ENCODE data around the gene PBXIP1. TPM values are rescaled to one million over a fixed set of nuclear protein-coding genes. Genes with fewer than 3 reads are reported as not detected.

Gene PBXIP1
- 100 to 1,000 TPM; 205 to 371 (median 283) TPM for total RNA-seq

DNA sequence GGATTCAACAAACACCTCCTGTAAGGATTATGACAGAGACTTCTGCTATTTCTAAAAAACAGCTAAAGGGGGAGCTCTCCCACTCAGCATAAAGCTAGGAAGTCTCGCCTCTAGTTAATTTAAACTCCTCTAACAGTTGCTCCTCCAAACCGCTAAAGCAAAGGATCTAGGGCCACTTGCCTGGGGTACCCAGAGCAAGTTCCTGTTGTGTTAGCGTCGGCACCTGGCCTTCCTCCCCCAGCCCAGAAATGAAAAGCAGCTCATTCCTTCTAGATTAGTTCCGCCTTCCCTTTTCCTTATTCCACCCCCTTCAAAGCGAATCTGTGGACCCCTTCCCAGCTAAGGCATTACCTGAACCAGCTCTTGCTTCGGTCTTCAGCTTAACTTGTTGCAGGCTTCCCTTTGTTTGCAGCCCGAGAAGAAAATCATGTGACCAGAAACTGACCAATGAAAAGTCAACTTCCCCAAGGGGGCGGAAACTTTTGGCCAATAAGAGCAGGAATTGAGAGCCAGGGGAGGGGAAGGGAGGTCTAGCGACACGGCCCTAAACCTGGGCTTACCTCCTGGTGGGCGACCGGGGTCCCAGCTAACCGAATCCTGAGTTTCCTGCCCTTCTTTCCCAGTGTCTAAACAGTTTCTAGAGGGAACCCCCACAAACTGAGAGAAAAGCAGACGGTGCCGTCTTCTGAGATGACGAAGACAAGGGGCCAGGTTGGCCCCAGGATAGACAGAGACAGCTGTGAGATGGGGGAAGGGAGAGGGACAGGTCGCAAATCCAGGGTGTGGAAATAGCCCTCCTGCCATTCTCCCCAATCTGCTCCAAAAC lies at the start of gene PBXIP1:
TSS of gene PBXIP1 (minus strand) at position 382 of the 826 bp plus-strand sequence. CDS start 2,378 bp downstream, outside the sequence.
- H3K4me3 ChIP-seq, result peak within 1 kb of the TSS; percentile 63 to 66
- WGBS, 2 donors (ENCODE audit: low coverage in 1 of 2), result 0% methylated on average over 8 to 17 of the region's 18 CpGs
- no peaks in the 10 kb centered on the region for H3K9me3 ChIP-seq
- no peaks in the 10 kb centered on the region for H3K27me3 ChIP-seq
- H3K4me1 ChIP-seq, result peaks cover 14 to 96% (median 47%) of the 10 kb centered on the region in 3 donors
- peak; percentile 88 for ATAC-seq
- H3K36me3 ChIP-seq, result peaks cover 0 to 29% of the 10 kb centered on the region in 2 donors
- TF ChIP-seq CTCF (IDR thresholded peaks at IDR 0.05) (peak in 2 of 4 experiments; percentile 20 to 26), POLR2A (IDR thresholded peaks at IDR 0.05) (peak in 1 of 2 donors; percentile 29), EP300 (IDR thresholded peaks at IDR 0.05) (no peak), POLR2AphosphoS5 (IDR thresholded peaks at IDR 0.05) (peak; percentile 23)
- peak within 1 kb of the TSS; percentile 79 to 98 (median 88) for H3K27ac ChIP-seq

GRCh38 chr1:155005076-155006011 lies 49.4 kb upstream of the PBXIP1 start:
- Histone ChIP-seq H3K36me3 (no peaks in the 10 kb centered on the region), H3K4me1 (peaks cover 3 to 64% (median 25%) of the 10 kb centered on the region in 3 donors), H3K27me3 (no peaks in the 10 kb centered on the region), H3K4me3 (peak overlapping the region in 1 of 2 donors; percentile 76), H3K27ac (peak overlapping the region; percentile 21 to 97 (median 92)), H3K9me3 (no peaks in the 10 kb centered on the region)
- no peak for ATAC-seq
- TF ChIP-seq POLR2AphosphoS5 (IDR thresholded peaks at IDR 0.05) (peak; percentile 53), CTCF (IDR thresholded peaks at IDR 0.05) (no peak), POLR2A (IDR thresholded peaks at IDR 0.05) (peak in 1 of 2 donors; percentile 16), EP300 (IDR thresholded peaks at IDR 0.05) (no peak)
- WGBS, 2 donors (ENCODE audit: low coverage in 1 of 2), result 28 to 63% methylated on average over 3 to 5 of the region's 17 CpGs

DNA sequence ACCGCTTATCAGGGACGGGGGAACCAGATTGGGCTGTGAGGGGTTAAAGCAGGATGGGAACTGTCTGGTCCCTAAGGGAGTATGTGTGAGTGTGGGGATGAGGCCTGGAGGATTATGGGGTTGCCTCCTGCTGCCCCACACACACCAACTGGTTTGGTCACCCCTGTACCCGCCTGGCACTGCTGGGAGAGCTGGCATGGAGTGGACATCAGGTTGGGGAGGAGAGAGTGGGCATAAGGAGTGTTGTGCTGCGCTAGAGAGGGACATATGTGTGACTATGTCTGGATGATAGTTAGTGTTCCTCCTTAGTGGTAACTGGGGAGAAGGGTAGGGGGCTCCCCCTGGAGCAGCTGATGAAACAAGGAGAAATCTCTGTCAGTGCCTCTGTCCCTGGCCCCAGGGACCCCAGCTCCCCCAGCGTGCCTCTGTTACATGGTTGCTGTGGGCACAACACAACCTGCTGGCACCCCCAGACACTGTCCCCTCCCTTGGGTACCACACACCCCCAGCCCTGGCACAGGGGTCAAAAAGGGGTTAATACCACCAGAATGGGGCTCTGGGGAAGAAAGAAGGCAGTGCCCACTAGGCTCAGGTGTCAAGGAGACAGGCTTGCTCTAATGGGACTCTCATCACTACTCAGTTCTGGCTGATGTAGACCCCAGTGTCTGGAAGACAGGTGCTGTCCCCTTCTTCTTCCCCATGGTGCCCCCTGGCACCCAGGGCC lies 48.6 kb upstream of the PBXIP1 start:
- H3K9me3 ChIP-seq, result no peaks in the 10 kb centered on the region
- 30% methylated on average over 2 of the region's 5 CpGs; no CpG with 5 or more reads in 1 of the 2 donors for WGBS, 2 donors (ENCODE audit: low coverage in 1 of 2)
- H3K27ac ChIP-seq, result peak overlapping the region; percentile 88 to 97 (median 96)
- H3K27me3 ChIP-seq, result no peaks in the 10 kb centered on the region
- H3K36me3 ChIP-seq, result no peaks in the 10 kb centered on the region
- ATAC-seq, result no peak
- TF ChIP-seq CTCF (IDR thresholded peaks at IDR 0.05) (no peak), POLR2A (IDR thresholded peaks at IDR 0.05) (no peak), POLR2AphosphoS5 (IDR thresholded peaks at IDR 0.05) (no peak)
- H3K4me1 ChIP-seq, result peaks cover 5 to 64% (median 31%) of the 10 kb centered on the region in 3 donors
- peak overlapping the region; percentile 76 to 89 for H3K4me3 ChIP-seq

DNA sequence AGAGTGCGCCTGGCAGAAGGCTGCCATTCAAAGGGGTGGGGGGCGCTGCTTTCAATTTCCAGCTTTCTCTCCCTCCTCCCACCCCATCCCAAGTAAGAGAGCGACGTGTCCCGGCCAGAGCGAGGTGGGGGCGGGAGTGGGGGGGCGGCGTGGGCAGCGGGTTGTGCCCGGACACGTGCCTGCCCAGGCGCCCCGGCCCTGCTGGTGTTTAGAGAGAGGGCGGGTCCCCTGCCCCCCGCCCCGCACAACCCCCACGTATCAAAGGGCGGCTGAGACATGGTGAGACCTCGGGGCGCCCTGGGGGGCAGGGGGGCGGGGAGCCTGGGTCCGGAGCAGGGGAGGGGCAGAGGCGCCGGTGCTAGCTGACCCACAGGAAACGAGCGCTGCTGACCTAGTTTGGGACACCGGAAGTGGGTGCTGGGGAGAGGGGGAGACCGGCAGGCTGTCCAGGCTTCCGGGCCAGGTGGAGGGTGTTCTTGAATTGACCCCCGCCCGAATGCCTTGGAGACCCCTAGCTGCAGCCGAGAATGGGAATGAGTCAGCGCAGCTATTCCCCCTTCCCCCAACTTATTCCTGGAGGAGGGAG lies 48.0 kb upstream of the PBXIP1 start:
- Histone ChIP-seq H3K27me3 (no peaks in the 10 kb centered on the region), H3K9me3 (no peaks in the 10 kb centered on the region), H3K4me1 (peaks cover 6 to 65% (median 37%) of the 10 kb centered on the region in 3 donors), H3K27ac (peak overlapping the region; percentile 88 to 97 (median 96)), H3K4me3 (peak overlapping the region; percentile 76 to 89), H3K36me3 (no peaks in the 10 kb centered on the region)
- TF ChIP-seq CTCF (IDR thresholded peaks at IDR 0.05) (no peak), EP300 (IDR thresholded peaks at IDR 0.05) (no peak), POLR2A (IDR thresholded peaks at IDR 0.05) (no peak), POLR2AphosphoS5 (IDR thresholded peaks at IDR 0.05) (peak; percentile 3)
- WGBS, 2 donors (ENCODE audit: low coverage in 1 of 2), result 0% methylated on average over 3 to 5 of the region's 34 CpGs
- no peak for ATAC-seq
